Measurements from ENCODE around the gene FGFRL1.

- no peak for TF ChIP-seq POLR2A (IDR thresholded peaks at IDR 0.05; ENCODE audit: low read length)
- no peak for TF ChIP-seq GATA1 (IDR thresholded peaks at IDR 0.05; ENCODE audit: low read depth, low read length)
Measured at GRCh38 chr4:1009542-1010394, 1.7 kb upstream of the FGFRL1 start.
